ENCODE results near the gene RNPEPL1.

GRCh38 chr2:240555541-240556250 lies 12.6 kb upstream of the RNPEPL1 start:
- TF ChIP-seq POLR2AphosphoS5 (IDR thresholded peaks at IDR 0.05; ENCODE audit: low read depth, low read length) (no peak), POLR2A (IDR thresholded peaks at IDR 0.05; ENCODE audit: low read depth, low read length) (no peak), TAF1 (IDR thresholded peaks at IDR 0.05; ENCODE audit: low read depth, low read length) (no peak)
